ENCODE measurements around the gene NEAT1.

NEAT1 gene

GRCh38 chr11:65419772-65420481, 2.7 kb upstream of the NEAT1 start:
- TF ChIP-seq CTCF (IDR thresholded peaks at IDR 0.05; ENCODE audit: insufficient read depth, low read depth, low read length, missing control alignments) = no peak
- DNase-seq (ENCODE audit: low read depth) = peak; percentile 85
- H3K4me3 ChIP-seq (ENCODE audit: low read depth, low read length) = peak overlapping the region; percentile 70

DNA sequence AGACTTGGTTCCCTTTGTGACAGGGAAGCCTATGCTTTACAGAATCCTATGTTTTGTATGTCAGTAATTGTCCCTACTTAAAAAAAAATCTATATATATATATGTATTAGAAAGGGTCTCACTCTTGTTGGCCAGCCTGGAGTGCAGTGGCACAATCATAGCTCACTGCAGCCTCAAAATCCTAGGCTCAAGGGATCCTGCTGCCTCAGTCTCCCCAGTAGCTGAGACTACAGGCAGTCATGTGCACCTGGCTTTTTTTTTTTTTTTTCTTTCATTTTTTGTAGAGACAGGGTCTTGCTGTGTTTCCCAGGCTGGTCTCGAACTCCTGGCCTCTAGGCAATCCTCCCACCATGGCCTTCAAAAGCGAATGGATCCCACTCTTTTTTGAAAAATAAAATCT, 2.1 kb upstream of the NEAT1 start:
- DNase-seq (ENCODE audit: low read depth) = no peak
- no peak for TF ChIP-seq CTCF (IDR thresholded peaks at IDR 0.05; ENCODE audit: insufficient read depth, low read depth, low read length, missing control alignments)
- H3K4me3 ChIP-seq (ENCODE audit: low read depth, low read length) = peak overlapping the region; percentile 70

DNA sequence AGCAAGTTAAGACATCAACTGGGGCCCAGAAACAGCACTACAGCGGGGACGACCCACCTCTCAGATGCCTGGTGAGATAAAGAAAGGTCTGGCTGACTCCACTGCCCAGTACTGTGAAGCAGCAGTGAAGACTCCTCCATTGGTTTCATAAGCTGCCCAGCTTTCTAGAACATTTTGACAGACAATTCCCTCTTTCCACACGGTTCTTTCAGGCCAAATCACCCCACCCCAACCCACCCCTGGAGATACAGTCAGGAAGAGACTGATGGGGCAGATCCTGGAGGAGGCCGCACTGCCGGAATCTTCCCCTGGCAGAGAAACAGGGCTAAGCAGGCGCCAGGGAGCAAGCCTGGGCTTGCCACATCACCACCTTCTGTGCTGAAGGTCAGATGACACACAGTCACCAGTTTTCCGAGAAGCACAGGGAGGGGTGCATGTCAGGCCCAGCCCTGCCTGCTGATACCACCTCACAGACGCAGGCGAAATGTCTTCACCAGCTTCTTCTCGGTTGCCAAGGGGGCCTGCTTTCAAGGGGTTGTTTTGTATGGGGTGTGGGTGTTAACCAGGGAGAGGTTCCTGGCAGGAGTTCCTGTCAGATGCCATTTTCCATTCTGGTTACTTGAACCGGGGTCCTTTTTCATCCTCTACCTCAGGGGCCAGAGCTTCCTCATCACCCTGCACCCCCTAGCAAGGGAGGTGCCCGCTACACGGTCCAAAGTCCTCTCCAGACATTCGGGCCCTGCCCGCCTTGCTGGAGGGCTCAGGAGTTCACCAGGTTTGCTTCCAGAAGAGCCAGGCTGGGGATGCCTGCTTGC, 1.4 kb upstream of the NEAT1 start:
- no peak for TF ChIP-seq CTCF (IDR thresholded peaks at IDR 0.05; ENCODE audit: insufficient read depth, low read depth, low read length, missing control alignments)
- DNase-seq (ENCODE audit: low read depth) = peak; percentile 93
- peak overlapping the region; percentile 70 for H3K4me3 ChIP-seq (ENCODE audit: low read depth, low read length)

DNA sequence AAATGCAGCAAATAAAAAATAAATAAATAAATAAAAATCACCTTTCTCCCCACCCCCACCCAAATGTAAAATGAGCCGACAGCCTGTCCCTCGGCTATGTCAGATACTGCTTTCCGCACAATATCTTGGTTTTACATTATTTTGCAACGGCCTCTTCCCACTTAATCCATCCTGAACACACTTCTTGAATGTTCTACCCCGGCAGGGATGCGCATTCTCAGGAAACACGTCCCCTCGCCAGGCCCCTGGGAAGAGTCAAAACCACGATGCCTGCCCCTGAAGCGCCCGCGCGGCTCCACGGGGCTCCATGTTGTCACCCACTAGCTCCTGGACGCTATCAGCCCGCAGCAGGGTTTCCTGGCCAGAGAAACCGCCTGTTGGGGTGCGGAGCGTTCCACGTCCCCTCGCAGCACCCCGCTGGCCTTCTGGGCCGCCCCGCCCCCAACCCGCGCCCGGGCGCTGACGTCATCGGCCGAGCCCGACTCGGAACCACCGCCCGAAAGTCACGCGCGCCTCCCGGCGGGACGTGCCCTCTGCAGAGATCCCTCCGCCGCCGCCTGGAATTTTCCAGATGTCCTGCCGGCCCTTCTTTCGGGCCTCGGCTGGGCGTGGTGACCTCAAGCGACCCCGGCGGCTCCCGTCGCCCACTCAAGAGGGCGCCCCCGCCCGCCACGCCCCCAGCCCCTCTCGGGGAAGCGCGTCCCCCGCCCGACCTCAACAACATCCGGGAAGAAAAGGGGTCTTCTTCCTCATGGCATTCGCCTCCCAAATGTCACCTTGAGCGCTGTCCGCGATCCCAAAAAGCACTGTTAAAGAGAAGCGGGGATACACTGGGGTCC, 585 bp upstream of the NEAT1 start:
- H3K4me3 ChIP-seq (ENCODE audit: low read depth, low read length) = peak overlapping the region; percentile 70
- peak; percentile 99 for DNase-seq (ENCODE audit: low read depth)
- TF ChIP-seq CTCF (IDR thresholded peaks at IDR 0.05; ENCODE audit: insufficient read depth, low read depth, low read length, missing control alignments) = no peak

DNA sequence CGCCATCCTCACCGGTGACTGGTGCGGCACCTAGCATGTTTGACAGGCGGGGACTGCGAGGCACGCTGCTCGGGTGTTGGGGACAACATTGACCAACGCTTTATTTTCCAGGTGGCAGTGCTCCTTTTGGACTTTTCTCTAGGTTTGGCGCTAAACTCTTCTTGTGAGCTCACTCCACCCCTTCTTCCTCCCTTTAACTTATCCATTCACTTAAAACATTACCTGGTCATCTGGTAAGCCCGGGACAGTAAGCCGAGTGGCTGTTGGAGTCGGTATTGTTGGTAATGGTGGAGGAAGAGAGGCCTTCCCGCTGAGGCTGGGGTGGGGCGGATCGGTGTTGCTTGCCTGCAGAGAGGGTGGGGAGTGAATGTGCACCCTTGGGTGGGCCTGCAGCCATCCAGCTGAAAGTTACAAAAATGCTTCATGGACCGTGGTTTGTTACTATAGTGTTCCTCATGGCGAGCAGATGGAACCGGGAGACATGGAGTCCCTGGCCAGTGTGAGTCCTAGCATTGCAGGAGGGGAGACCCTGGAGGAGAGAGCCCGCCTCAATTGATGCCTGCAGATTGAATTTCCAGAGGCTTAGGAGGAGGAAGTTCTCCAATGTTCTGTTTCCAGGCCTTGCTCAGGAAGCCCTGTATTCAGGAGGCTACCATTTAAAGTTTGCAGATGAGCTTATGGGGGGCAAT, 1.1 kb downstream of the NEAT1 start:
- peak overlapping the region; percentile 70 for H3K4me3 ChIP-seq (ENCODE audit: low read depth, low read length)
- no peak for TF ChIP-seq CTCF (IDR thresholded peaks at IDR 0.05; ENCODE audit: insufficient read depth, low read depth, low read length, missing control alignments)
- DNase-seq (ENCODE audit: low read depth) = peak; percentile 38

Measured in GM12865 (cell line).